Hepatocyte (in vitro differentiated cells): Measurements from ENCODE around the gene PKN3.

Experiments
- CTCF ChIP-seq: fragments of 200-600 bp; sonication (generic); IDR thresholded peaks from 2 replicates; pipeline ENCODE4 v1.5.1; 2016; ENCODE audit warnings: antibody characterized with exemption, mild to moderate bottlenecking; ENCODE audit not compliant: poor library complexity
- EZH2 ChIP-seq: fragments of 200-600 bp; sonication (generic); IDR thresholded peaks from 2 replicates; pipeline ENCODE4 v1.6.1; 2016; ENCODE audit warnings: antibody characterized with exemption, mild to moderate bottlenecking, borderline replicate concordance
- EZH2phosphoT487 ChIP-seq: fragments of 200-600 bp; sonication (generic); IDR thresholded peaks from one replicate; pipeline ENCODE4 v1.6.1; 2018; ENCODE audit warnings: antibody characterized with exemption, mild to moderate bottlenecking, low read depth, moderate library complexity; ENCODE audit not compliant: unreplicated experiment, severe bottlenecking

GRCh38 chr9:128704356-128704670 lies 2.0 kb downstream of the PKN3 start:
- TF ChIP-seq CTCF (no peak), EZH2phosphoT487 (no peak), EZH2 (no peak)
